HepG2 (cell line): ENCODE measurements around the gene MLX. TPM values are rescaled to one million over a fixed set of nuclear protein-coding genes. Genes with fewer than 3 reads are reported as not detected.

Source experiments
- CBX2 ChIP-seq, 2 experiments: fragments of 200-600 bp in 1 of 2; sonication (generic); formaldehyde crosslinking in 1 of 2; IDR thresholded peaks; 2 replicates each; pipeline versions ENCODE4 v1.7.0 to v1.8.1; 2018 to 2022; ENCODE audit warnings: low read depth in 2 of 2, low read length in 1 of 2, mild to moderate bottlenecking in 1 of 2, missing genetic modification reagents in 1 of 2
- DNMT1 ChIP-seq: sonication (generic); formaldehyde crosslinking; IDR thresholded peaks from 2 replicates; pipeline ENCODE4 v1.5.1; 2020; ENCODE audit warnings: mild to moderate bottlenecking, missing genetic modification reagents
- NAIF1 ChIP-seq: sonication (generic); formaldehyde crosslinking; IDR thresholded peaks from 2 replicates; pipeline ENCODE4 v1.5.0; 2020; ENCODE audit warnings: mild to moderate bottlenecking, missing genetic modification reagents, borderline replicate concordance
- SMAD1 ChIP-seq: sonication (generic); formaldehyde crosslinking; IDR thresholded peaks from 2 replicates; pipeline ENCODE4 v1.4.0; 2020; ENCODE audit warnings: missing genetic modification reagents, low read depth, mild to moderate bottlenecking, borderline replicate concordance
- TRIM24 ChIP-seq: sonication (generic); formaldehyde crosslinking; IDR thresholded peaks from 2 replicates; pipeline ENCODE4 v1.8.0; 2022; ENCODE audit warnings: mild to moderate bottlenecking, missing genetic modification reagents
- ZBTB20 ChIP-seq: sonication (generic); formaldehyde crosslinking; IDR thresholded peaks from 2 replicates; pipeline ENCODE4 v1.8.1; 2023; ENCODE audit warnings: missing genetic modification reagents, low read depth, mild to moderate bottlenecking, borderline replicate concordance
- ZBTB8A ChIP-seq: sonication (generic); formaldehyde crosslinking; IDR thresholded peaks from 2 replicates; pipeline ENCODE4 v1.4.0; 2020; ENCODE audit warnings: mild to moderate bottlenecking, low read depth, missing genetic modification reagents, borderline replicate concordance
- ZNF143 ChIP-seq: sonication (generic); formaldehyde crosslinking; IDR thresholded peaks from 2 replicates; pipeline ENCODE4 v1.4.0; 2020; ENCODE audit warnings: missing genetic modification reagents
- ZNF160 ChIP-seq: sonication (generic); formaldehyde crosslinking; IDR thresholded peaks from 2 replicates; pipeline ENCODE4 v1.8.0; 2022; ENCODE audit warnings: mild to moderate bottlenecking, inconsistent platforms, missing genetic modification reagents
- ZNF530 ChIP-seq: sonication (generic); formaldehyde crosslinking; IDR thresholded peaks from 2 replicates; pipeline ENCODE4 v1.5.0; 2020; ENCODE audit warnings: low read depth, mild to moderate bottlenecking, missing genetic modification reagents
- ZNF546 ChIP-seq: sonication (generic); formaldehyde crosslinking; conservative IDR thresholded peaks from 2 replicates; pipeline ENCODE4 v1.8.1; 2023; ENCODE audit warnings: mild to moderate bottlenecking, missing genetic modification reagents
- ZNF614 ChIP-seq: IDR thresholded peaks from 2 replicates; pipeline ENCODE4 v1.6.1; 2018; ENCODE audit warnings: missing biosample characterization, missing genetic modification reagents, inconsistent platforms, borderline replicate concordance
- ZNF850 ChIP-seq: sonication (generic); formaldehyde crosslinking; conservative IDR thresholded peaks from 2 replicates; pipeline ENCODE4 v1.9.0; 2021; ENCODE audit warnings: mild to moderate bottlenecking, missing genetic modification reagents
- polyA plus RNA-seq, 8 experiments: library from polyadenylated mRNA; depleted of rRNA in 3 of 8; stranded (reverse) in 7 of 8; unstranded in 1 of 8; fragments of >200 nt; fragmentation: Illumina TruSeq in 4 of 8; extraction: Trizol in 4 of 8; gene quantifications; 2 replicates each; pipeline versions ENCODE4 v1.2.1 to v1.2.3, GENCODE V29; 2011 to 2016; ENCODE audit warnings: low read depth in 4 of 8, missing spikeins in 1 of 8, mixed read lengths in 1 of 8; ENCODE audit not compliant: insufficient read depth in 1 of 8
- total RNA-seq, 5 experiments: library from RNA; depleted of rRNA; stranded (reverse); fragments of >200 nt; fragmentation: Illumina TruSeq; extraction: Trizol; gene quantifications; 2 replicates each; pipeline ENCODE4 v1.2.3, GENCODE V29; 2016; ENCODE audit warnings: low read depth in 1 of 5
- TF ChIP-seq, protein P1 (sequence below): sonication (generic); formaldehyde crosslinking; IDR thresholded peaks from 2 replicates; pipeline ENCODE4 v1.8.1; 2023; ENCODE audit warnings: mild to moderate bottlenecking, missing genetic modification reagents
- TF ChIP-seq, protein P2 (sequence below): sonication (generic); formaldehyde crosslinking; IDR thresholded peaks from 2 replicates; pipeline ENCODE4 v1.9.0; 2021; ENCODE audit warnings: missing genetic modification reagents, borderline replicate concordance
- TF ChIP-seq, protein P3 (sequence below): sonication (generic); formaldehyde crosslinking; IDR thresholded peaks from 2 replicates; pipeline ENCODE4 v1.4.0; 2020; ENCODE audit warnings: mild to moderate bottlenecking, missing genetic modification reagents
- TF ChIP-seq, protein P4 (sequence below): sonication (generic); formaldehyde crosslinking; IDR thresholded peaks from 2 replicates; pipeline ENCODE4 v1.8.0; 2022; ENCODE audit warnings: mild to moderate bottlenecking, missing genetic modification reagents, moderate library complexity
- TF ChIP-seq, protein P5 (sequence below): IDR thresholded peaks from 2 replicates; pipeline ENCODE4 v1.6.1; 2016; ENCODE audit warnings: missing compliant biosample characterization, missing genetic modification reagents, borderline replicate concordance
- TF ChIP-seq, protein P6 (sequence below): IDR thresholded peaks from 2 replicates; pipeline ENCODE4 v1.6.1; 2018; ENCODE audit warnings: missing genetic modification reagents, mild to moderate bottlenecking, missing compliant biosample characterization
- TF ChIP-seq, protein P7 (sequence below): sonication (generic); formaldehyde crosslinking; conservative IDR thresholded peaks from 2 replicates; pipeline ENCODE4 v1.8.0; 2022; ENCODE audit warnings: low read depth, missing genetic modification reagents

The MLX gene
- total and polyA plus RNA-seq, 2 of the 13 experiments (the other 11 are each of a cell fraction or from before 2014, with no cell fraction given) = 38.9 to 74.4 TPM

DNA sequence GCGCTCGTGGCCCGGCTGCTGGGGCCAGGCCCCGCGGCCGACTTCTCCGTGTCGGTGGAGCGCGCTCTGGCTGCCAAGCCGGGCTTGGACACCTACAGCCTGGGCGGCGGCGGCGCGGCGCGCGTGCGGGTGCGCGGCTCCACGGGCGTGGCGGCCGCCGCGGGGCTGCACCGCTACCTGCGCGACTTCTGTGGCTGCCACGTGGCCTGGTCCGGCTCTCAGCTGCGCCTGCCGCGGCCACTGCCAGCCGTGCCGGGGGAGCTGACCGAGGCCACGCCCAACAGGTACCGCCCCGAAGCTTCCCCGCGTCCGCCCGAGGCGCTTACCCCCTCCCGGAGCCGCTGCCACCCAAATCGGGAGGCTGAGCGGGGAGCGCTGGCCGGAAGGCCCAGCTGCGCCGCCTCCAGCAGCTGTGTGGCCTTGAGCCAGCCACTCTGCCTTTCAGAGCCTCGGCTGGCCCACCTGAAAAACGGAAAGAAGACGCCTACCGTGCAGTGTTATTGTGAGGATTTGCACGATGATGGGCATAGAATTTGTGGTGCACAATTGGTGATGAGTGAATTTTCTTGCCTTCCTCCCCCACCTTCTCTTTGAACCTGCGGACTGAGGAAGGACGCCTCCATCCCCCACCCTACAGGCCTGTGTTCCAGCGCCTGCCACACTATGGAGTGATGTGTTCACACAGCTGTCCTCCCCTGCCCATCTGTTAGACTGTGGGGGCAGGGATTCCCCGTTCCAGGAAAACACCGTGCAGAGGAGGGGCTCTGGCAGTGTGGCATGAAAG is 30.3 kb upstream of the MLX start (continued):
- TF ChIP-seq, protein P1, sequence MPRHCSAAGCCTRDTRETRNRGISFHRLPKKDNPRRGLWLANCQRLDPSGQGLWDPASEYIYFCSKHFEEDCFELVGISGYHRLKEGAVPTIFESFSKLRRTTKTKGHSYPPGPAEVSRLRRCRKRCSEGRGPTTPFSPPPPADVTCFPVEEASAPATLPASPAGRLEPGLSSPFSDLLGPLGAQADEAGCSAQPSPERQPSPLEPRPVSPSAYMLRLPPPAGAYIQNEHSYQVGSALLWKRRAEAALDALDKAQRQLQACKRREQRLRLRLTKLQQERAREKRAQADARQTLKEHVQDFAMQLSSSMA (CRISPR knock-in tag) = peak; percentile 50; the same call in 1 of the 2 replicates
- no peak; the same call in 1 of the 2 replicates for TF ChIP-seq SMAD1 (CRISPR knock-in tag)
- TF ChIP-seq ZNF143 (CRISPR knock-in tag) = no peak
- TF ChIP-seq ZBTB20 (CRISPR knock-in tag) = 0 out of 2 replicates have a peak, but pooled peaks have one; percentile 38
- TF ChIP-seq, protein P2, sequence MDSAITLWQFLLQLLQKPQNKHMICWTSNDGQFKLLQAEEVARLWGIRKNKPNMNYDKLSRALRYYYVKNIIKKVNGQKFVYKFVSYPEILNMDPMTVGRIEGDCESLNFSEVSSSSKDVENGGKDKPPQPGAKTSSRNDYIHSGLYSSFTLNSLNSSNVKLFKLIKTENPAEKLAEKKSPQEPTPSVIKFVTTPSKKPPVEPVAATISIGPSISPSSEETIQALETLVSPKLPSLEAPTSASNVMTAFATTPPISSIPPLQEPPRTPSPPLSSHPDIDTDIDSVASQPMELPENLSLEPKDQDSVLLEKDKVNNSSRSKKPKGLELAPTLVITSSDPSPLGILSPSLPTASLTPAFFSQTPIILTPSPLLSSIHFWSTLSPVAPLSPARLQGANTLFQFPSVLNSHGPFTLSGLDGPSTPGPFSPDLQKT (CRISPR knock-in tag) = no peak
- no peak for TF ChIP-seq CBX2 (IDR thresholded peaks at IDR 0.05; ENCODE audit: low read depth, low read length)
- TF ChIP-seq CBX2 (CRISPR knock-in tag; IDR thresholded peaks at IDR 0.05; ENCODE audit: low read depth) = no peak; the same call in 1 of the 2 replicates
- TF ChIP-seq DNMT1 (CRISPR knock-in tag) = no peak
- no peak for TF ChIP-seq ZNF530 (CRISPR knock-in tag)
- TF ChIP-seq, protein P3, sequence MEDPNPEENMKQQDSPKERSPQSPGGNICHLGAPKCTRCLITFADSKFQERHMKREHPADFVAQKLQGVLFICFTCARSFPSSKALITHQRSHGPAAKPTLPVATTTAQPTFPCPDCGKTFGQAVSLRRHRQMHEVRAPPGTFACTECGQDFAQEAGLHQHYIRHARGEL (CRISPR knock-in tag) = no peak; the same call in 1 of the 2 replicates
- TF ChIP-seq, protein P4, sequence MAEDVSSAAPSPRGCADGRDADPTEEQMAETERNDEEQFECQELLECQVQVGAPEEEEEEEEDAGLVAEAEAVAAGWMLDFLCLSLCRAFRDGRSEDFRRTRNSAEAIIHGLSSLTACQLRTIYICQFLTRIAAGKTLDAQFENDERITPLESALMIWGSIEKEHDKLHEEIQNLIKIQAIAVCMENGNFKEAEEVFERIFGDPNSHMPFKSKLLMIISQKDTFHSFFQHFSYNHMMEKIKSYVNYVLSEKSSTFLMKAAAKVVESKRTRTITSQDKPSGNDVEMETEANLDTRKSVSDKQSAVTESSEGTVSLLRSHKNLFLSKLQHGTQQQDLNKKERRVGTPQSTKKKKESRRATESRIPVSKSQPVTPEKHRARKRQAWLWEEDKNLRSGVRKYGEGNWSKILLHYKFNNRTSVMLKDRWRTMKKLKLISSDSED (CRISPR knock-in tag) = no peak
- TF ChIP-seq ZNF546 (CRISPR knock-in tag) = peak; percentile 80
- no peak for TF ChIP-seq NAIF1 (CRISPR knock-in tag)
- no peak for TF ChIP-seq ZBTB8A (CRISPR knock-in tag)
- TF ChIP-seq ZNF614 (CRISPR knock-in tag) = peak; percentile 95
- TF ChIP-seq, protein P5, sequence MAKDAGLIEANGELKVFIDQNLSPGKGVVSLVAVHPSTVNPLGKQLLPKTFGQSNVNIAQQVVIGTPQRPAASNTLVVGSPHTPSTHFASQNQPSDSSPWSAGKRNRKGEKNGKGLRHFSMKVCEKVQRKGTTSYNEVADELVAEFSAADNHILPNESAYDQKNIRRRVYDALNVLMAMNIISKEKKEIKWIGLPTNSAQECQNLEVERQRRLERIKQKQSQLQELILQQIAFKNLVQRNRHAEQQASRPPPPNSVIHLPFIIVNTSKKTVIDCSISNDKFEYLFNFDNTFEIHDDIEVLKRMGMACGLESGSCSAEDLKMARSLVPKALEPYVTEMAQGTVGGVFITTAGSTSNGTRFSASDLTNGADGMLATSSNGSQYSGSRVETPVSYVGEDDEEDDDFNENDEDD = peak; percentile 81; the same call in 1 of the 2 replicates
- TF ChIP-seq, protein P6, sequence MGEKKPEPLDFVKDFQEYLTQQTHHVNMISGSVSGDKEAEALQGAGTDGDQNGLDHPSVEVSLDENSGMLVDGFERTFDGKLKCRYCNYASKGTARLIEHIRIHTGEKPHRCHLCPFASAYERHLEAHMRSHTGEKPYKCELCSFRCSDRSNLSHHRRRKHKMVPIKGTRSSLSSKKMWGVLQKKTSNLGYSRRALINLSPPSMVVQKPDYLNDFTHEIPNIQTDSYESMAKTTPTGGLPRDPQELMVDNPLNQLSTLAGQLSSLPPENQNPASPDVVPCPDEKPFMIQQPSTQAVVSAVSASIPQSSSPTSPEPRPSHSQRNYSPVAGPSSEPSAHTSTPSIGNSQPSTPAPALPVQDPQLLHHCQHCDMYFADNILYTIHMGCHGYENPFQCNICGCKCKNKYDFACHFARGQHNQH = peak; percentile 85
- no peak for TF ChIP-seq TRIM24 (CRISPR knock-in tag)
- TF ChIP-seq ZNF850 (CRISPR knock-in tag) = no peak
- peak; percentile 65 for TF ChIP-seq ZNF160 (CRISPR knock-in tag)
- TF ChIP-seq, protein P7, sequence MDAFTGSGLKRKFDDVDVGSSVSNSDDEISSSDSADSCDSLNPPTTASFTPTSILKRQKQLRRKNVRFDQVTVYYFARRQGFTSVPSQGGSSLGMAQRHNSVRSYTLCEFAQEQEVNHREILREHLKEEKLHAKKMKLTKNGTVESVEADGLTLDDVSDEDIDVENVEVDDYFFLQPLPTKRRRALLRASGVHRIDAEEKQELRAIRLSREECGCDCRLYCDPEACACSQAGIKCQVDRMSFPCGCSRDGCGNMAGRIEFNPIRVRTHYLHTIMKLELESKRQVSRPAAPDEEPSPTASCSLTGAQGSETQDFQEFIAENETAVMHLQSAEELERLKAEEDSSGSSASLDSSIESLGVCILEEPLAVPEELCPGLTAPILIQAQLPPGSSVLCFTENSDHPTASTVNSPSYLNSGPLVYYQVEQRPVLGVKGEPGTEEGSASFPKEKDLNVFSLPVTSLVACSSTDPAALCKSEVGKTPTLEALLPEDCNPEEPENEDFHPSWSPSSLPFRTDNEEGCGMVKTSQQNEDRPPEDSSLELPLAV (CRISPR knock-in tag) = 0 out of 2 replicates have a peak, but pooled peaks have one; percentile 2
